CD4-positive, alpha-beta T cell treated with Interleukin-6 at 100 ng/mL for 8 hours (primary cell): Measurements from ENCODE around the gene APBB1IP.
"Not testable (repeated sequence)": the region's sequence is repeated elsewhere in the genome, so short reads cannot be mapped to it uniquely, and the experiment has no call there.

ENCODE experiments used
- DNase-seq: peaks from one replicate; pipeline ENCODE4 v3.0.0-alpha.2; 2020; ENCODE audit warnings: mixed read lengths, low spot score

The APBB1IP gene

GRCh38 chr10:26437637-26438461 lies at the start of gene APBB1IP:
APBB1IP (plus strand) TSS chr10:26438341; CDS start chr10:26492327, 53,986 bp downstream.
- DNase-seq, result peak; percentile 50

GRCh38 chr10:26389533-26389932 lies 48.6 kb upstream of the APBB1IP start:
- no peak for DNase-seq

GRCh38 chr10:26391701-26392695 lies 46.1 kb upstream of the APBB1IP start:
- no peak for DNase-seq

GRCh38 chr10:26398353-26398752 lies 39.8 kb upstream of the APBB1IP start:
- not testable (repeated sequence) for DNase-seq

GRCh38 chr10:26407406-26407969 lies 30.7 kb upstream of the APBB1IP start:
- no peak for DNase-seq

- DNase-seq, result no peak
These were observed 29.2 kb upstream of the APBB1IP start for GRCh38 chr10:26408858-26409494.

- DNase-seq, result no peak
These were observed 27.8 kb upstream of the APBB1IP start for GRCh38 chr10:26410356-26410755.

- no peak for DNase-seq
These were observed 25.2 kb upstream of the APBB1IP start for GRCh38 chr10:26412932-26413331.

- no peak for DNase-seq
These were observed 24.8 kb upstream of the APBB1IP start for GRCh38 chr10:26413375-26413774.

- DNase-seq, result no peak
These were observed 21.0 kb upstream of the APBB1IP start for GRCh38 chr10:26417136-26417535.

GRCh38 chr10:26422977-26423376 lies 15.2 kb upstream of the APBB1IP start:
- no peak for DNase-seq

GRCh38 chr10:26423722-26424121 lies 14.4 kb upstream of the APBB1IP start:
- no peak for DNase-seq

- peak; percentile 43 for DNase-seq
These were observed 7.4 kb upstream of the APBB1IP start for GRCh38 chr10:26430641-26431163.

- DNase-seq, result no peak
These were observed 5.2 kb upstream of the APBB1IP start for GRCh38 chr10:26432938-26433337.

- DNase-seq, result no peak
These were observed 2.3 kb upstream of the APBB1IP start for GRCh38 chr10:26435852-26436251.

- no peak for DNase-seq
These were observed 1.3 kb upstream of the APBB1IP start for GRCh38 chr10:26436848-26437247.

- DNase-seq, result peak; percentile 71
These were observed 597 bp downstream of the APBB1IP start for GRCh38 chr10:26438534-26439341.

- DNase-seq, result peak; percentile 18
These were observed 1.4 kb downstream of the APBB1IP start for GRCh38 chr10:26439406-26440087.

- DNase-seq, result no peak
These were observed 1.9 kb downstream of the APBB1IP start for GRCh38 chr10:26440088-26440470.
